ENCODE measurements around the gene EVX2.
A peak's percentile ranks its signal among the peaks of the same experiment; 100 is the strongest.

The EVX2 gene

DNA sequence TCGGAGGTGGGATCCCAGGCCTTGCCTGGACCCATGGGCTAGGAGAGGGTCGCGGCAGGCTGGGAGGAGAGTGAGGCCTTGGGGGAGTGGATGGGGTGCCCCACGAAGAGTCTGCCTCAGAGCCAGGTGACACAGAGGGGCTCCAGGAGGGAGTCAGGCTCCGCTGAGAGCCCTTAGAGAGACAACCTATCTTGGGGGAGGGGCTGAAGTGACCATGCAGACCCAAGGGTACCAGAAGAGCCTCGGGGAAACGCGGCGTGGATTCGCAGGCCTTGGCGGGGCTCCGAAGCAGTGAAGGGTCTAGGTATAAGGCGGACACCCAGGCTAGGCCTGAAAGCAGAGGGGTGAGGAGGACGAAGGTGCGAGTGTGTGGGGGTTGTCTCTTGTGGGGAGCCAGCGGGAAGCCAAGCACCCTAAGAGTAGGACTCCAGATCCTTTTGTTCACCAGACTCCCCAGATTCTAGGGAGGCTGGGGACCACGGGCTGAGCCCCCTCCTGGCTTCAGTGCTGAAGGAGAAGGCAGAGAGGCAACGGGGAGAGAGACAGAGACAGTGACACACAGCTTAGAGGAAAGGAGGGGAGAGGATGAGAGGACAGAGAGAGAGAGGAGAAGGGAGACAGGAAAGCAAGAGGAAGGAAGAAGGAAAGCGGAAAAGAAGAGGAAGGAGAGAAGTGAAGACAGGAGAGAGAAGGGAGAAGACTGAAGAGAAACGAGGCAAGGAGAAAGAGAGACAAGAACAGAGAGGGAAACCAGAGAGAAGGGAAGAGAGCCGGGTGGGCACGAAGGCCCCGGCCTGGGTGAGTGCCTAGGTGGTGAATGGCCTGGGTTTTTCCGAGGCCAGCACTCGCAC, 22.2 kb upstream of the EVX2 start:
- Histone ChIP-seq H3K27ac (ENCODE audit: low read depth, low read length, poor library complexity, severe bottlenecking) (no peak overlapping the region), H3K9ac (ENCODE audit: low read length) (no peak overlapping the region), H3F3A (ENCODE audit: insufficient read depth, low read length) (no peaks in the 10 kb centered on the region), H3K79me2 (ENCODE audit: insufficient read depth, low read length) (no peaks in the 10 kb centered on the region), H2AFZ (ENCODE audit: low read length) (no peak overlapping the region), H3K36me3 (ENCODE audit: insufficient read depth, low read length) (no peaks in the 10 kb centered on the region), H3K9me2 (ENCODE audit: low read depth, low read length) (no peaks in the 10 kb centered on the region), H3K4me2 (ENCODE audit: low read length) (peak overlapping the region; percentile 34; the same call in 1 of the 2 replicates), H3K9me3 (ENCODE audit: low read length) (no peaks in the 10 kb centered on the region), H3K4me3 (ENCODE audit: low read depth, low read length, poor library complexity, severe bottlenecking) (peak overlapping the region; percentile 13), H3K27me3 (ENCODE audit: insufficient read depth, low read length) (no peaks in the 10 kb centered on the region), H4K20me1 (ENCODE audit: insufficient read depth, low read length) (no peaks in the 10 kb centered on the region), H3K4me1 (ENCODE audit: insufficient read depth, low read length, severe bottlenecking) (peaks cover 5% of the 10 kb centered on the region)
- TF ChIP-seq CTCF (IDR thresholded peaks at IDR 0.05; ENCODE audit: low read length) (no peak), EZH2 (IDR thresholded peaks at IDR 0.05; ENCODE audit: borderline replicate concordance, low read length) (no peak)

DNA sequence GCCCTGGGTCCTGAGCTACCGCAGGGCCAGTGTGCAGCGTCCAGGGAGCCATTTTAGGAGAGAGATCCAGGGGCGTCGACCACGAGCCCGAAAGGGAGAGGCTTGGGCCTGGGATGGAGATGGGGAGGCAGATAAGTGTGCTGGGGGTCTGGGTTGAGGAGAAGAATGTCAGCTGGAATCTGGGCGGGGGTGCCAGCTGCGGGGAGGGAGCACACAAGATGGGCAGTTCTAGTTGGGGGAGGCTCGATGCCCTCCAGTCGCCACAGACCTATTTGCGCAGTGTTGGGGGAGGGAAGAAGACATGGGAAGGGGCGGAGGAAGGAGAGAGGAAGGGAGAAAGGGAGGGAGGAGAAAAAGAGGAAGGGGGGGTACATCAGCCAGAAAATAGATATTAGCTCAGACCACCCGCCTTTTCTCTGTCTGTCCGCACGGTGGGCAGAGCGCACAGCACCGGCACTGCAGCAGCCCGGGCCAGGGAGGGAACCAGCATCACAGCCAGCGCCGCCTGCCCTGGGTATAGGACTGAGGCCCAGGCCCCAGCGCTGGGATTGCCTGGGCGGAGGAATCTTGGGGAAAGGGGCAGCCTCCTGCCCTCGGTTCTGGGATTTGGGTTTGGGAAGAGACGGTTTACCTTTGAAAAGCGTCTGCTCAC, 21.4 kb upstream of the EVX2 start:
- H2AFZ ChIP-seq (ENCODE audit: low read length), result no peak overlapping the region

More for the DNA sequence above, 21.4 kb upstream of the EVX2 start:
- Histone ChIP-seq H3K9me3 (ENCODE audit: low read length) (no peaks in the 10 kb centered on the region), H3K36me3 (ENCODE audit: insufficient read depth, low read length) (no peaks in the 10 kb centered on the region), H4K20me1 (ENCODE audit: insufficient read depth, low read length) (no peaks in the 10 kb centered on the region), H3K27me3 (ENCODE audit: insufficient read depth, low read length) (no peaks in the 10 kb centered on the region), H3K9ac (ENCODE audit: low read length) (no peak overlapping the region), H3K4me3 (ENCODE audit: low read depth, low read length, poor library complexity, severe bottlenecking) (no peak overlapping the region), H3K4me2 (ENCODE audit: low read length) (no peak overlapping the region), H3K79me2 (ENCODE audit: insufficient read depth, low read length) (no peaks in the 10 kb centered on the region), H3K4me1 (ENCODE audit: insufficient read depth, low read length, severe bottlenecking) (peaks cover 5% of the 10 kb centered on the region), H3F3A (ENCODE audit: insufficient read depth, low read length) (no peaks in the 10 kb centered on the region), H3K27ac (ENCODE audit: low read depth, low read length, poor library complexity, severe bottlenecking) (no peak overlapping the region), H3K9me2 (ENCODE audit: low read depth, low read length) (no peaks in the 10 kb centered on the region)
- TF ChIP-seq CTCF (IDR thresholded peaks at IDR 0.05; ENCODE audit: low read length) (no peak), EZH2 (IDR thresholded peaks at IDR 0.05; ENCODE audit: borderline replicate concordance, low read length) (no peak)

All from OCI-LY1 (cell line).